Right renal pelvis (tissue), 4 donors: ENCODE measurements around the gene INO80B. TPM values are rescaled to one million over a fixed set of nuclear protein-coding genes. Genes with fewer than 3 reads are reported as not detected.
A peak's percentile ranks its signal among the peaks of the same experiment; 100 is the strongest.
"Not testable (repeated sequence)": the region's sequence is repeated elsewhere in the genome, so short reads cannot be mapped to it uniquely, and the experiment has no call there.

Experiments
- DNase-seq, 4 donors: peaks; one replicate each; pipeline ENCODE4 v3.0.0-alpha.2; 2013; ENCODE audit warnings: low read depth in 4 of 4, low spot score in 3 of 4, missing footprints in 1 of 4
- polyA plus RNA-seq, 4 donors: library from polyadenylated mRNA; unstranded; fragments of 120-200 nt; gene quantifications; one replicate each; pipeline ENCODE4 v1.2.1, GENCODE V29; 2013; ENCODE audit not compliant: insufficient read length in 4 of 4

Gene INO80B
- polyA plus RNA-seq, result 10 to 100 TPM; 20.2 to 29.5 (median 24.5) TPM

- peak; percentile 95 to 99 (median 98) for DNase-seq
These were observed at the start of gene INO80B for GRCh38 chr2:74454654-74455511. INO80B (plus strand) TSS chr2:74455087; CDS start chr2:74455117, 30 bp downstream.

GRCh38 chr2:74406035-74406434 lies 48.9 kb upstream of the INO80B start:
- DNase-seq, result no peak

GRCh38 chr2:74407682-74408081 lies 47.2 kb upstream of the INO80B start:
- DNase-seq, result no peak

GRCh38 chr2:74413001-74413698 lies 41.7 kb upstream of the INO80B start:
- no peak for DNase-seq

GRCh38 chr2:74414441-74414840 lies 40.4 kb upstream of the INO80B start:
- no peak for DNase-seq

- DNase-seq, result peak in 1 of 4 donors; percentile 44
These were observed 39.8 kb upstream of the INO80B start for GRCh38 chr2:74414881-74415761.

GRCh38 chr2:74415762-74416395 lies 39.0 kb upstream of the INO80B start:
- DNase-seq, result no peak

GRCh38 chr2:74416778-74417177 lies 38.1 kb upstream of the INO80B start:
- DNase-seq, result no peak

GRCh38 chr2:74417197-74417596 lies 37.7 kb upstream of the INO80B start:
- DNase-seq, result no peak

GRCh38 chr2:74417763-74418162 lies 37.1 kb upstream of the INO80B start:
- DNase-seq, result no peak

GRCh38 chr2:74418312-74418711 lies 36.6 kb upstream of the INO80B start:
- DNase-seq, result no peak

- no peak for DNase-seq
These were observed 35.5 kb upstream of the INO80B start for GRCh38 chr2:74419345-74419744.

GRCh38 chr2:74420006-74420405 lies 34.9 kb upstream of the INO80B start:
- no peak for DNase-seq

- DNase-seq, result not testable (repeated sequence)
These were observed 34.3 kb upstream of the INO80B start for GRCh38 chr2:74420443-74421103.

- DNase-seq, result peak in 3 of 4 donors; percentile 71 to 81 (median 74)
These were observed 33.5 kb upstream of the INO80B start, which contains the start of the genes C2orf81 and WDR54 for GRCh38 chr2:74421221-74421870. C2orf81 (minus strand) TSS chr2:74421619; CDS start chr2:74421560, 59 bp downstream. WDR54 (plus strand) TSS chr2:74421730; CDS start chr2:74422154, 424 bp downstream.

- DNase-seq, result no peak
These were observed 31.4 kb upstream of the INO80B start for GRCh38 chr2:74423231-74424095.

GRCh38 chr2:74424139-74424992 lies 30.5 kb upstream of the INO80B start:
- no peak for DNase-seq
